H9 (cell line): ENCODE measurements around the gene IQSEC2. TPM values are rescaled to one million over a fixed set of nuclear protein-coding genes. Genes with fewer than 3 reads are reported as not detected.

ENCODE experiments used
- DNase-seq: peaks from one replicate; pipeline ENCODE4 v3.0.0-alpha.2; 2017
- H2AFZ ChIP-seq: one replicate; pipeline ENCODE4 v1.6.1; 2013; ENCODE audit warnings: mild to moderate bottlenecking, low read length, control low read depth, moderate library complexity
- H2AK5ac ChIP-seq: 2 replicates; pipeline ENCODE4 v1.6.1; 2013; ENCODE audit warnings: low read length, control low read depth, mixed read lengths; ENCODE audit not compliant: insufficient read length
- H2BK120ac ChIP-seq: one replicate; pipeline ENCODE4 v1.6.1; 2013; ENCODE audit warnings: low read depth, mild to moderate bottlenecking, low read length, control low read depth, inconsistent platforms; ENCODE audit not compliant: poor library complexity, severe bottlenecking
- H2BK12ac ChIP-seq: 2 replicates; pipeline ENCODE4 v1.6.1; 2013; ENCODE audit warnings: low read length, control low read depth, mixed read lengths, low read depth; ENCODE audit not compliant: insufficient read length
- H2BK15ac ChIP-seq: 2 replicates; pipeline ENCODE4 v1.6.1; 2013; ENCODE audit warnings: low read depth, low read length, control low read depth
- H2BK20ac ChIP-seq: one replicate; pipeline ENCODE4 v1.6.1; 2013; ENCODE audit warnings: low read depth, mild to moderate bottlenecking, low read length, control low read depth, inconsistent platforms; ENCODE audit not compliant: poor library complexity, severe bottlenecking
- H2BK5ac ChIP-seq: 2 replicates; pipeline ENCODE4 v1.6.1; 2013; ENCODE audit warnings: low read length, control low read depth, mixed read lengths; ENCODE audit not compliant: insufficient read length
- H3K14ac ChIP-seq: 2 replicates; pipeline ENCODE4 v1.6.1; 2013; ENCODE audit warnings: low read length, control low read depth; ENCODE audit not compliant: insufficient read depth
- H3K18ac ChIP-seq: 2 replicates; pipeline ENCODE4 v1.6.1; 2013; ENCODE audit warnings: low read depth, mild to moderate bottlenecking, mixed read lengths, low read length, control low read depth; ENCODE audit not compliant: insufficient read length
- H3K23ac ChIP-seq: 2 replicates; pipeline ENCODE4 v1.6.1; 2013; ENCODE audit warnings: low read length, control low read depth, mixed read lengths, low read depth; ENCODE audit not compliant: insufficient read length
- H3K23me2 ChIP-seq: 2 replicates; pipeline ENCODE4 v1.6.1; 2013; ENCODE audit warnings: low read depth, mild to moderate bottlenecking, mixed read lengths, low read length, control low read depth; ENCODE audit not compliant: insufficient read length, poor library complexity, severe bottlenecking
- H3K27ac ChIP-seq: 2 replicates; pipeline ENCODE4 v1.5.1; 2013; ENCODE audit warnings: low read length, control low read depth, mixed read lengths, low read depth; ENCODE audit not compliant: insufficient read length
- H3K27me3 ChIP-seq: 2 replicates; pipeline ENCODE4 v1.6.1; 2013; ENCODE audit warnings: low read length, control low read depth, inconsistent platforms; ENCODE audit not compliant: insufficient read depth
- H3K4ac ChIP-seq: 2 replicates; pipeline ENCODE4 v1.6.1; 2013; ENCODE audit warnings: low read depth, mild to moderate bottlenecking, control low read depth, inconsistent platforms, low read length, moderate library complexity
- H3K4me1 ChIP-seq: 2 replicates; pipeline ENCODE4 v1.6.1; 2013; ENCODE audit warnings: low read length, control low read depth, inconsistent platforms; ENCODE audit not compliant: insufficient read depth
- H3K4me2 ChIP-seq: 2 replicates; pipeline ENCODE4 v1.6.1; 2013; ENCODE audit warnings: low read length, control low read depth, mixed read lengths; ENCODE audit not compliant: insufficient read length, insufficient read depth
- H3K56ac ChIP-seq: 2 replicates; pipeline ENCODE4 v1.6.1; 2013; ENCODE audit warnings: low read depth, mild to moderate bottlenecking, mixed read lengths, low read length, control low read depth; ENCODE audit not compliant: insufficient read length
- H3K79me1 ChIP-seq: 2 replicates; pipeline ENCODE4 v1.6.1; 2013; ENCODE audit warnings: low read depth, mild to moderate bottlenecking, moderate library complexity, low read length, control low read depth, inconsistent platforms; ENCODE audit not compliant: insufficient read depth, poor library complexity, severe bottlenecking
- H3K79me2 ChIP-seq: 2 replicates; pipeline ENCODE4 v1.6.1; 2013; ENCODE audit warnings: low read length, control low read depth, inconsistent platforms; ENCODE audit not compliant: insufficient read depth
- H3K9ac ChIP-seq: 2 replicates; pipeline ENCODE4 v1.6.1; 2013; ENCODE audit warnings: low read length, control low read depth, mixed read lengths; ENCODE audit not compliant: insufficient read length; ENCODE audit errors: extremely low read depth
- H3K9me3 ChIP-seq: one replicate; pipeline ENCODE4 v1.6.1; 2013; ENCODE audit warnings: low read depth, low read length, inconsistent platforms; ENCODE audit not compliant: control insufficient read depth
- H3T11ph ChIP-seq: one replicate; pipeline ENCODE4 v1.6.1; 2013; ENCODE audit warnings: mild to moderate bottlenecking, low read length, control low read depth, inconsistent platforms
- H4K20me1 ChIP-seq: one replicate; pipeline ENCODE4 v1.6.1; 2013; ENCODE audit not compliant: control insufficient read depth, insufficient read length, insufficient read depth
- H4K5ac ChIP-seq: 2 replicates; pipeline ENCODE4 v1.6.1; 2013; ENCODE audit warnings: low read depth, mild to moderate bottlenecking, mixed read lengths, low read length, control low read depth; ENCODE audit not compliant: insufficient read length
- H4K8ac ChIP-seq: replicated peaks from 2 replicates; pipeline ENCODE4 v1.6.1; 2013; ENCODE audit warnings: low read length, control low read depth, mixed read lengths, low read depth; ENCODE audit not compliant: insufficient read length
- H4K91ac ChIP-seq: 2 replicates; pipeline ENCODE4 v1.6.1; 2013; ENCODE audit warnings: low read depth, mild to moderate bottlenecking, moderate library complexity, mixed read lengths, low read length, control low read depth; ENCODE audit not compliant: insufficient read length
- H3K27ac Mint-ChIP-seq, 3 experiments: 2 replicates in 2 of 3; 3 replicates in 1 of 3; pipeline ENCODE4 v1.8.0; 2020 to 2021; ENCODE audit warnings: mixed read lengths in 3 of 3, mild to moderate bottlenecking in 1 of 3, moderate library complexity in 1 of 3
- H3K27me3 Mint-ChIP-seq: 2 replicates; pipeline ENCODE4 v1.8.0; 2021; ENCODE audit warnings: low read depth, mild to moderate bottlenecking, moderate library complexity, mixed read lengths
- H3K36me3 Mint-ChIP-seq, 3 experiments: 2 replicates in 2 of 3; 3 replicates in 1 of 3; pipeline ENCODE4 v1.8.0; 2020 to 2021; ENCODE audit warnings: low read depth in 3 of 3, mixed read lengths in 3 of 3; ENCODE audit not compliant: insufficient read depth in 1 of 3
- H3K4me1 Mint-ChIP-seq, 2 experiments: 2 replicates each; pipeline ENCODE4 v1.8.0; 2020; ENCODE audit warnings: mixed read lengths in 2 of 2
- H3K4me3 Mint-ChIP-seq, 2 experiments: 2 replicates in 1 of 2; 3 replicates in 1 of 2; pipeline ENCODE4 v1.8.0; 2020 to 2021; ENCODE audit warnings: mild to moderate bottlenecking in 2 of 2, mixed read lengths in 2 of 2, moderate library complexity in 1 of 2
- H3K9me3 Mint-ChIP-seq, 2 experiments: 2 replicates in 1 of 2; 3 replicates in 1 of 2; pipeline ENCODE4 v1.8.0; 2020; ENCODE audit warnings: mild to moderate bottlenecking in 2 of 2, mixed read lengths in 2 of 2, moderate library complexity in 1 of 2
- WGBS: extraction: QIAGEN DNeasy Blood & Tissue Kit; methylation state at CpG from one replicate; pipeline ENCODE4 v1.1.7; 2013; ENCODE audit warnings: missing lambda C conversion rate, low lambda C conversion rate, mixed read lengths; ENCODE audit not compliant: insufficient read length; ENCODE audit errors: extremely low coverage; 5-methylcytosine and 5-hydroxymethylcytosine counted together
- total RNA-seq: library from RNA; stranded (reverse); gene quantifications from 2 replicates; pipeline ENCODE4 v1.2.1, GENCODE V29; 2021
- TF ChIP-seq, protein P1 (sequence below): fragments of 200-600 bp; sonication (generic); conservative IDR thresholded peaks from 3 replicates; pipeline ENCODE4 v1.8.0; 2021; ENCODE audit warnings: antibody characterized with exemption, mild to moderate bottlenecking

The IQSEC2 gene
- total RNA-seq, 1 experiment from 2014 or later: 7.0 TPM

DNA sequence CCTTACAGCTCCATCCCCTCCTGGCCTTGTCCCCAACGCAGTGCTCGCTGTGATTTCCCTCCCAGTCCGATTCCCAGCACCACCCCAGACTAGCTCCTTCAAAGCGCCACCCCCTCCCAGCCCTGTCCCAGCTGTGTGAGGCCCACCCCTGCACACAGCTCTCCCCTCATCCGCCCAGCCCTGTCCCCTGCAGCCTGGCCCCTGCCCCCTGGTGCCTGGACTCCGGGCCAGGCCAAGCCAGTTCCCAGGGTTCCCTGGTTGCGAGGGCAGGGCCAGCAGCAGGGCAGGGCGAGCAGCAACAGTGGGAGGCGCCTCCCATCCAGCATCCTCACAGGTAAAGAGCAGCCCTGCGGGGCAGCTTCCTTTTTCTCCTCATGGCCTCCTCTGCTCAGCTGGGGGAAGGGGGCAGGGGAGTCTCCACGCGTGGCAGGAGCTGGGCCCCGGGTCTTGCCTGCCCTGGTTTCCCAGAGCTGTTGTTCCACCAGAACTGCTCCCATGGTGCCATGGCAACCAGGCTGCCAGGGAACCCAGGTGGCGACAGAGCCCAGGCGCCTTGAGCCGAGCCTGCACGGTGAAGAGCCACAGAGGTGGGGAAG, 24.8 kb downstream of the IQSEC2 start:
- H3K9me3 Mint-ChIP-seq: peaks cover 67 to 73% of the 10 kb centered on the region in 2 experiments
- no peak overlapping the region for H4K91ac ChIP-seq
- no peak overlapping the region for H3K9ac ChIP-seq
- H3K56ac ChIP-seq: no peak overlapping the region
- no peak overlapping the region for H4K8ac ChIP-seq
- no peak overlapping the region for H4K5ac ChIP-seq
- H3K18ac ChIP-seq: no peak overlapping the region
- H3K23ac ChIP-seq: no peak overlapping the region
- no peak overlapping the region; the same call in 1 of the 2 replicates for H3K14ac ChIP-seq
- no peaks in the 10 kb centered on the region; the same call in none of the 2 replicates for H3K27me3 Mint-ChIP-seq
- DNase-seq: peak; percentile 55
- no peaks in the 10 kb centered on the region for H4K20me1 ChIP-seq
- H3T11ph ChIP-seq: no peak overlapping the region
- no peak overlapping the region for H2BK120ac ChIP-seq
- H2AFZ ChIP-seq: no peak overlapping the region
- H3K27ac ChIP-seq: no peak overlapping the region
- peaks cover 26% of the 10 kb centered on the region for H3K9me3 ChIP-seq
- H3K23me2 ChIP-seq: no peaks in the 10 kb centered on the region
- H3K79me1 ChIP-seq: no peaks in the 10 kb centered on the region
- peak overlapping the region in 1 of 3 experiments; percentile 84; a peak in 2 of 7 replicates for H3K27ac Mint-ChIP-seq
- no peaks in the 10 kb centered on the region for H3K27me3 ChIP-seq
- WGBS: no CpG with 5 or more reads among the region's 17 CpGs
- no peak overlapping the region for H2BK12ac ChIP-seq
- H3K4me1 Mint-ChIP-seq: peaks cover 3 to 11% of the 10 kb centered on the region in 2 experiments
- H2BK15ac ChIP-seq: no peak overlapping the region
- H3K4me2 ChIP-seq: no peak overlapping the region
- no peaks in the 10 kb centered on the region for H3K79me2 ChIP-seq
- TF ChIP-seq, protein P1, sequence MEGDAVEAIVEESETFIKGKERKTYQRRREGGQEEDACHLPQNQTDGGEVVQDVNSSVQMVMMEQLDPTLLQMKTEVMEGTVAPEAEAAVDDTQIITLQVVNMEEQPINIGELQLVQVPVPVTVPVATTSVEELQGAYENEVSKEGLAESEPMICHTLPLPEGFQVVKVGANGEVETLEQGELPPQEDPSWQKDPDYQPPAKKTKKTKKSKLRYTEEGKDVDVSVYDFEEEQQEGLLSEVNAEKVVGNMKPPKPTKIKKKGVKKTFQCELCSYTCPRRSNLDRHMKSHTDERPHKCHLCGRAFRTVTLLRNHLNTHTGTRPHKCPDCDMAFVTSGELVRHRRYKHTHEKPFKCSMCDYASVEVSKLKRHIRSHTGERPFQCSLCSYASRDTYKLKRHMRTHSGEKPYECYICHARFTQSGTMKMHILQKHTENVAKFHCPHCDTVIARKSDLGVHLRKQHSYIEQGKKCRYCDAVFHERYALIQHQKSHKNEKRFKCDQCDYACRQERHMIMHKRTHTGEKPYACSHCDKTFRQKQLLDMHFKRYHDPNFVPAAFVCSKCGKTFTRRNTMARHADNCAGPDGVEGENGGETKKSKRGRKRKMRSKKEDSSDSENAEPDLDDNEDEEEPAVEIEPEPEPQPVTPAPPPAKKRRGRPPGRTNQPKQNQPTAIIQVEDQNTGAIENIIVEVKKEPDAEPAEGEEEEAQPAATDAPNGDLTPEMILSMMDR: no peak
- no peak overlapping the region for H2AK5ac ChIP-seq
- no peak overlapping the region for H3K4ac ChIP-seq
- peaks cover 11 to 33% (median 15%) of the 10 kb centered on the region in 3 experiments for H3K36me3 Mint-ChIP-seq
- H3K4me1 ChIP-seq: no peaks in the 10 kb centered on the region; the same call in 1 of the 2 replicates
- H2BK5ac ChIP-seq: no peak overlapping the region
- H3K4me3 Mint-ChIP-seq: peak overlapping the region; percentile 24 to 42; a peak in 3 of 5 replicates
- no peak overlapping the region for H2BK20ac ChIP-seq
